DND-41 (cell line): ENCODE measurements around the gene EHBP1.

Source experiments
- EZH2 ChIP-seq: IDR thresholded peaks from 3 replicates; pipeline ENCODE4 v1.6.1; 2012; ENCODE audit warnings: borderline replicate concordance, low read depth, mild to moderate bottlenecking, moderate library complexity, low read length, inconsistent platforms; ENCODE audit not compliant: severe bottlenecking
- TF ChIP-seq, protein P1 (sequence below): IDR thresholded peaks from 2 replicates; pipeline ENCODE4 v1.5.1; 2012; ENCODE audit warnings: borderline replicate concordance, low read length, moderate library complexity, mild to moderate bottlenecking; ENCODE audit not compliant: poor library complexity, severe bottlenecking; ENCODE audit errors: extremely low read depth

GRCh38 chr2:62705007-62705829 is at the start of gene EHBP1:
- TF ChIP-seq, protein P1, sequence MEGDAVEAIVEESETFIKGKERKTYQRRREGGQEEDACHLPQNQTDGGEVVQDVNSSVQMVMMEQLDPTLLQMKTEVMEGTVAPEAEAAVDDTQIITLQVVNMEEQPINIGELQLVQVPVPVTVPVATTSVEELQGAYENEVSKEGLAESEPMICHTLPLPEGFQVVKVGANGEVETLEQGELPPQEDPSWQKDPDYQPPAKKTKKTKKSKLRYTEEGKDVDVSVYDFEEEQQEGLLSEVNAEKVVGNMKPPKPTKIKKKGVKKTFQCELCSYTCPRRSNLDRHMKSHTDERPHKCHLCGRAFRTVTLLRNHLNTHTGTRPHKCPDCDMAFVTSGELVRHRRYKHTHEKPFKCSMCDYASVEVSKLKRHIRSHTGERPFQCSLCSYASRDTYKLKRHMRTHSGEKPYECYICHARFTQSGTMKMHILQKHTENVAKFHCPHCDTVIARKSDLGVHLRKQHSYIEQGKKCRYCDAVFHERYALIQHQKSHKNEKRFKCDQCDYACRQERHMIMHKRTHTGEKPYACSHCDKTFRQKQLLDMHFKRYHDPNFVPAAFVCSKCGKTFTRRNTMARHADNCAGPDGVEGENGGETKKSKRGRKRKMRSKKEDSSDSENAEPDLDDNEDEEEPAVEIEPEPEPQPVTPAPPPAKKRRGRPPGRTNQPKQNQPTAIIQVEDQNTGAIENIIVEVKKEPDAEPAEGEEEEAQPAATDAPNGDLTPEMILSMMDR = no peak
- no peak for TF ChIP-seq EZH2
